GM18517 (cell line): ENCODE measurements around the gene OTOA.
"Not testable (repeated sequence)": the region's sequence is repeated elsewhere in the genome, so short reads cannot be mapped to it uniquely, and the experiment has no call there.

Experiments used
- ATAC-seq: cut with Tn5 transposase; IDR thresholded peaks from one replicate; pipeline ENCODE4 v1.9.1; 2021; ENCODE audit warnings: mild to moderate bottlenecking, moderate library complexity; ENCODE audit not compliant: unreplicated experiment

The OTOA gene

GRCh38 chr16:21801538-21802374, 138.0 kb downstream of the OTOA start:
- ATAC-seq, result not testable (repeated sequence)

- ATAC-seq, result not testable (repeated sequence)
Observed at GRCh38 chr16:21802375-21802663, 138.6 kb downstream of the OTOA start.
